H1 (cell line): Measurements from ENCODE around the gene AP4B1. TPM values are rescaled to one million over a fixed set of nuclear protein-coding genes. Genes with fewer than 3 reads are reported as not detected.

ENCODE experiments used
- CTCF ChIA-PET: fragments of 300-600 bp; sonication (Branson Sonifier 250); formaldehyde crosslinking; loops from one replicate; lab custom pipeline; 2021; ENCODE audit not compliant: partially characterized antibody; lab: Charles Lee
- POLR2A ChIA-PET: fragments of 300-600 bp; sonication (Branson Sonifier 250); formaldehyde crosslinking; loops from one replicate; lab custom pipeline; 2021; ENCODE audit warnings: inconsistent platforms; ENCODE audit not compliant: partially characterized antibody; lab: Charles Lee
- DNase-seq, 2 experiments: peaks; one replicate each; pipeline versions ENCODE4 v3.0.0 to v3.0.0-alpha.2; 2010 to 2022; ENCODE audit warnings: low spot score in 2 of 2, low read depth in 1 of 2, mixed read lengths in 1 of 2
- FAIRE-seq: peaks from 2 replicates; lab custom pipeline; 2011; peaks lifted over from hg19 to GRCh38; lab: Jason Lieb, UNC
- H2AFZ ChIP-seq: 2 replicates; pipeline ENCODE4 v1.8.1; 2012; ENCODE audit warnings: low read length, inconsistent platforms
- H2AK5ac ChIP-seq: 2 replicates; pipeline ENCODE4 v1.6.1; 2013; ENCODE audit warnings: low read depth, low read length
- H2BK120ac ChIP-seq: replicated peaks from 2 replicates; pipeline ENCODE3; 2013; ENCODE audit warnings: low read depth, low read length, inconsistent platforms
- H2BK12ac ChIP-seq: 2 replicates; pipeline ENCODE4 v1.6.1; 2013; ENCODE audit warnings: low read depth, low read length
- H2BK15ac ChIP-seq: 2 replicates; pipeline ENCODE4 v1.6.1; 2013; ENCODE audit warnings: low read length
- H2BK20ac ChIP-seq: 2 replicates; pipeline ENCODE4 v1.6.1; 2013; ENCODE audit warnings: low read length
- H2BK5ac ChIP-seq: 2 replicates; pipeline ENCODE4 v1.6.1; 2013; ENCODE audit warnings: low read depth, low read length
- H3K14ac ChIP-seq: 2 replicates; pipeline ENCODE4 v1.6.1; 2013; ENCODE audit warnings: inconsistent platforms; ENCODE audit not compliant: insufficient read length
- H3K18ac ChIP-seq: 2 replicates; pipeline ENCODE4 v1.6.1; 2013; ENCODE audit warnings: low read length; ENCODE audit errors: extremely low read depth
- H3K23ac ChIP-seq: 2 replicates; pipeline ENCODE4 v1.6.1; 2013; ENCODE audit warnings: inconsistent platforms; ENCODE audit not compliant: insufficient read length
- H3K23me2 ChIP-seq: 2 replicates; pipeline ENCODE4 v1.6.1; 2013; ENCODE audit warnings: low read depth, low read length
- H3K27ac ChIP-seq: 2 replicates; pipeline ENCODE4 v1.6.1; 2011; ENCODE audit warnings: low read depth, low read length, inconsistent platforms
- H3K27me3 ChIP-seq, 4 experiments: replicated peaks in 1 of 4; 1 replicate in 1 of 4; 2 replicates in 3 of 4; pipeline versions ENCODE4 v1.6.1 to v1.8.1; 2011 to 2013; ENCODE audit warnings: low read length in 3 of 4, mild to moderate bottlenecking in 3 of 4, inconsistent platforms in 2 of 4, mixed read lengths in 2 of 4, moderate library complexity in 1 of 4; ENCODE audit not compliant: control insufficient read depth in 3 of 4, insufficient read depth in 3 of 4; ENCODE audit errors: extremely low read depth in 1 of 4
- H3K36me3 ChIP-seq, 4 experiments: 2 replicates each; pipeline versions ENCODE4 v1.6.1 to v1.8.1; 2011 to 2013; ENCODE audit warnings: mild to moderate bottlenecking in 4 of 4, low read length in 3 of 4, moderate library complexity in 2 of 4, control low read depth in 1 of 4, inconsistent platforms in 1 of 4; ENCODE audit not compliant: insufficient read depth in 4 of 4, control insufficient read depth in 2 of 4
- H3K4ac ChIP-seq: replicated peaks from 2 replicates; pipeline ENCODE3; 2013; ENCODE audit warnings: low read length, low read depth, mixed read lengths, inconsistent platforms; ENCODE audit not compliant: insufficient read length
- H3K4me1 ChIP-seq, 4 experiments: replicated peaks in 1 of 4; 1 replicate in 1 of 4; 2 replicates in 3 of 4; pipeline versions ENCODE4 v1.6.1 to v1.8.1; 2011 to 2013; ENCODE audit warnings: low read length in 3 of 4, inconsistent platforms in 2 of 4, mixed read lengths in 1 of 4; ENCODE audit not compliant: insufficient read depth in 4 of 4, control insufficient read depth in 3 of 4
- H3K4me2 ChIP-seq, 2 experiments: 2 replicates each; pipeline versions ENCODE4 v1.6.1 to v1.8.1; 2011 to 2013; ENCODE audit warnings: low read depth in 2 of 2, low read length in 2 of 2, control low read depth in 1 of 2, inconsistent platforms in 1 of 2, mild to moderate bottlenecking in 1 of 2; ENCODE audit not compliant: insufficient read depth in 1 of 2
- H3K4me3 ChIP-seq, 4 experiments: fragments of 200-600, 300-600 bp in 1 of 4; sonication (generic), shearing (Covaris generic), sonication (Bioruptor Twin) in 1 of 4; 2 replicates each; pipeline versions ENCODE4 v1.5.1 to v1.8.1; 2011 to 2016; ENCODE audit warnings: low read length in 4 of 4, low read depth in 3 of 4, control low read depth in 2 of 4, inconsistent platforms in 2 of 4, mild to moderate bottlenecking in 2 of 4, mixed read lengths in 1 of 4, moderate library complexity in 1 of 4; ENCODE audit not compliant: insufficient read depth in 2 of 4; ENCODE audit errors: extremely low read depth in 1 of 4
- H3K56ac ChIP-seq: replicated peaks from 2 replicates; pipeline ENCODE3; 2013; ENCODE audit warnings: low read depth, mild to moderate bottlenecking, mixed read lengths, low read length, inconsistent platforms; ENCODE audit not compliant: insufficient read length
- H3K79me1 ChIP-seq: 2 replicates; pipeline ENCODE4 v1.6.1; 2013; ENCODE audit warnings: low read depth, low read length, control low read depth
- H3K79me2 ChIP-seq, 2 experiments: 2 replicates each; pipeline versions ENCODE4 v1.6.1 to v1.8.1; 2012 to 2013; ENCODE audit warnings: low read length in 2 of 2, mild to moderate bottlenecking in 2 of 2, inconsistent platforms in 1 of 2; ENCODE audit not compliant: insufficient read depth in 2 of 2, control insufficient read depth in 1 of 2
- H3K9ac ChIP-seq, 4 experiments: replicated peaks in 1 of 4; 1 replicate in 1 of 4; 2 replicates in 3 of 4; pipeline versions ENCODE4 v1.6.1 to v1.8.1; 2011 to 2013; ENCODE audit warnings: low read depth in 3 of 4, low read length in 3 of 4, control low read depth in 2 of 4, mild to moderate bottlenecking in 2 of 4, moderate library complexity in 2 of 4, inconsistent platforms in 1 of 4; ENCODE audit errors: extremely low read depth in 1 of 4
- H3K9me3 ChIP-seq, 2 experiments: 2 replicates each; pipeline versions ENCODE4 v1.6.1 to v1.8.1; 2012 to 2013; ENCODE audit warnings: mild to moderate bottlenecking in 2 of 2, moderate library complexity in 2 of 2, control low read depth in 1 of 2, inconsistent platforms in 1 of 2, low read depth in 1 of 2, low read length in 1 of 2, mixed read lengths in 1 of 2; ENCODE audit not compliant: insufficient read depth in 2 of 2
- H4K20me1 ChIP-seq, 2 experiments: replicated peaks in 1 of 2; 2 replicates each; pipeline versions ENCODE3 to v1.8.1; 2011 to 2013; ENCODE audit warnings: inconsistent platforms in 2 of 2, low read length in 2 of 2, mild to moderate bottlenecking in 1 of 2; ENCODE audit not compliant: insufficient read depth in 2 of 2, control insufficient read depth in 1 of 2
- H4K5ac ChIP-seq: 2 replicates; pipeline ENCODE4 v1.6.1; 2013; ENCODE audit warnings: low read length, low read depth, mixed read lengths, inconsistent platforms; ENCODE audit not compliant: insufficient read length
- H4K8ac ChIP-seq: 2 replicates; pipeline ENCODE4 v1.8.0; 2013; ENCODE audit warnings: mild to moderate bottlenecking, moderate library complexity, low read length, inconsistent platforms; ENCODE audit not compliant: insufficient read depth; ENCODE audit errors: extremely low read depth
- H4K91ac ChIP-seq: replicated peaks from 2 replicates; pipeline ENCODE3; 2013; ENCODE audit warnings: low read length, mixed read lengths, inconsistent platforms; ENCODE audit not compliant: insufficient read length
- ATF2 ChIP-seq: IDR thresholded peaks from 2 replicates; pipeline ENCODE4 v1.6.1; 2012; ENCODE audit warnings: low read length, inconsistent platforms
- ATF3 ChIP-seq: IDR thresholded peaks from 2 replicates; pipeline ENCODE4 v1.6.1; 2011; ENCODE audit warnings: low read depth, mild to moderate bottlenecking, low read length; ENCODE audit not compliant: insufficient read depth
- CREB1 ChIP-seq: IDR thresholded peaks from 2 replicates; pipeline ENCODE4 v1.6.1; 2012; ENCODE audit warnings: inconsistent platforms
- CTBP2 ChIP-seq: IDR thresholded peaks from 2 replicates; pipeline ENCODE4 v1.7.0; 2011; ENCODE audit warnings: borderline replicate concordance, mild to moderate bottlenecking, moderate library complexity, mixed read lengths, low read length; ENCODE audit not compliant: insufficient read depth, insufficient read length
- EZH2 ChIP-seq: fragments of 200-600 bp; sonication (generic); IDR thresholded peaks from 2 replicates; pipeline ENCODE4 v1.7.1; 2012; ENCODE audit warnings: low read depth, mild to moderate bottlenecking, moderate library complexity, low read length, inconsistent platforms; ENCODE audit not compliant: severe bottlenecking
- GABPA ChIP-seq: IDR thresholded peaks from 2 replicates; pipeline ENCODE4 v1.6.1; 2011; ENCODE audit warnings: mild to moderate bottlenecking, low read length, moderate library complexity, borderline replicate concordance; ENCODE audit not compliant: insufficient read depth
- POU5F1 ChIP-seq: IDR thresholded peaks from 2 replicates; pipeline ENCODE4 v1.6.1; 2011; ENCODE audit warnings: low read depth, mild to moderate bottlenecking, low read length, moderate library complexity
- RBBP5 ChIP-seq: IDR thresholded peaks from 2 replicates; pipeline ENCODE4 v1.7.1; 2012; ENCODE audit warnings: low read depth, mild to moderate bottlenecking, inconsistent platforms, low read length, moderate library complexity, borderline replicate concordance
- SIX5 ChIP-seq: IDR thresholded peaks from 2 replicates; pipeline ENCODE4 v1.6.1; 2011; ENCODE audit warnings: mild to moderate bottlenecking, low read depth, low read length
- SP2 ChIP-seq: IDR thresholded peaks from 2 replicates; pipeline ENCODE4 v1.6.1; 2012; ENCODE audit warnings: mild to moderate bottlenecking, low read length, inconsistent platforms
- SUZ12 ChIP-seq: fragments of 200-600 bp; sonication (generic); IDR thresholded peaks from 2 replicates; pipeline ENCODE4 v1.6.1; 2012; ENCODE audit warnings: mild to moderate bottlenecking, inconsistent platforms, low read length, moderate library complexity, mixed read lengths
- ZNF274 ChIP-seq: IDR thresholded peaks from 2 replicates; pipeline ENCODE4 v1.7.0; 2012; ENCODE audit warnings: low read length, borderline replicate concordance; ENCODE audit errors: extremely low read depth
- polyA plus RNA-seq, 7 experiments: library from polyadenylated mRNA; depleted of rRNA in 3 of 7; stranded (reverse) in 5 of 7; unstranded in 2 of 7; fragments of >200 nt in 5 of 7; fragments of 200-250 nt in 2 of 7; gene quantifications; 1 replicate in 5 of 7; 2 replicates in 1 of 7; 4 replicates in 1 of 7; pipeline versions ENCODE4 v1.2.1 to v1.2.3, GENCODE V29; 2011 to 2013; ENCODE audit warnings: missing spikeins in 2 of 7, mixed read lengths in 2 of 7
- total RNA-seq: library from RNA; stranded (reverse); fragmentation: NEBNext Ultra II Directional; extraction: Animal tissue kit (Norgen Biotek cat#: 25700); gene quantifications from 2 replicates; pipeline ENCODE4 v1.2.1, GENCODE V29; 2021

Gene AP4B1
- total and polyA plus RNA-seq, 2 of the 8 experiments (the other 6 are each of a cell fraction or from before 2014, with no cell fraction given), result 8.9 to 9.0 TPM

- Histone ChIP-seq H4K20me1 (no peaks in the 10 kb centered on the region), H2AFZ (0 out of 2 replicates have a peak overlapping the region, but pooled peaks have one; percentile 82), H3K9me3 (no peaks in the 10 kb centered on the region), H4K5ac (no peak overlapping the region), H3K79me1 (no peaks in the 10 kb centered on the region), H3K27ac (no peak overlapping the region), H2BK15ac (no peak overlapping the region), H4K8ac (no peak overlapping the region), H2BK20ac (no peak overlapping the region), H3K4me3 (no peak overlapping the region), H3K18ac (no peak overlapping the region), H2BK12ac (no peak overlapping the region), H3K36me3 (no peaks in the 10 kb centered on the region), H3K23ac (no peak overlapping the region), H2BK120ac (no peak overlapping the region), H2BK5ac (no peak overlapping the region), H3K56ac (no peak overlapping the region), H3K9ac (no peak overlapping the region), H4K91ac (no peak overlapping the region), H2AK5ac (no peak overlapping the region), H3K4me2 (no peak overlapping the region), H3K4me1 (no peaks in the 10 kb centered on the region), H3K79me2 (no peaks in the 10 kb centered on the region), H3K14ac (no peak overlapping the region), H3K27me3 (no peaks in the 10 kb centered on the region), H3K4ac (no peak overlapping the region), H3K23me2 (no peaks in the 10 kb centered on the region; the same call in 1 of the 2 replicates)
- POLR2A ChIA-PET, result no interaction called here
- no peak for DNase-seq
- FAIRE-seq, result no peak
- CTCF ChIA-PET, result no interaction called here
- TF ChIP-seq EZH2, result no peak
- TF ChIP-seq ATF3, result no peak
- TF ChIP-seq CREB1, result no peak
- no peak for TF ChIP-seq GABPA
- TF ChIP-seq SUZ12, result no peak
- no peak for TF ChIP-seq ZNF274
- TF ChIP-seq ATF2, result no peak
- TF ChIP-seq POU5F1, result no peak
- TF ChIP-seq SP2, result no peak
- no peak for TF ChIP-seq RBBP5
- TF ChIP-seq CTBP2, result no peak
- no peak for TF ChIP-seq SIX5
Observed at GRCh38 chr1:113872219-113872935, 32.2 kb downstream of the AP4B1 start.
